Mesothelial cell of epicardium (in vitro differentiated cells): ENCODE measurements around the gene CACFD1. TPM values are rescaled to one million over a fixed set of nuclear protein-coding genes. Genes with fewer than 3 reads are reported as not detected.

Experiments used
- DNase-seq, 2 experiments: peaks; one replicate each; pipeline ENCODE4 v3.0.0; 2021; ENCODE audit warnings: low spot score in 2 of 2; ENCODE audit not compliant: unreplicated experiment in 2 of 2
- H3K27ac Mint-ChIP-seq: 2 replicates; pipeline ENCODE4 v1.8.0; 2021; ENCODE audit warnings: mixed read lengths
- H3K27me3 Mint-ChIP-seq: 2 replicates; pipeline ENCODE4 v1.8.0; 2021; ENCODE audit warnings: low read depth, mixed read lengths
- H3K36me3 Mint-ChIP-seq: 2 replicates; pipeline ENCODE4 v1.8.0; 2021; ENCODE audit warnings: mixed read lengths
- H3K4me1 Mint-ChIP-seq: 2 replicates; pipeline ENCODE4 v1.8.0; 2021; ENCODE audit warnings: mixed read lengths
- H3K4me3 Mint-ChIP-seq: 2 replicates; pipeline ENCODE4 v1.8.0; 2021; ENCODE audit warnings: mild to moderate bottlenecking, moderate library complexity, mixed read lengths
- H3K9me3 Mint-ChIP-seq: 2 replicates; pipeline ENCODE4 v1.8.0; 2021; ENCODE audit warnings: mixed read lengths
- total RNA-seq: library from RNA; stranded (reverse); gene quantifications from 3 replicates; pipeline ENCODE4 v1.2.1, GENCODE V29; 2021
- TF ChIP-seq, protein P1 (sequence below): fragments of 200-600 bp; sonication (generic); IDR thresholded peaks from one replicate; pipeline ENCODE4 v1.5.0; 2021; ENCODE audit warnings: antibody characterized with exemption; ENCODE audit not compliant: unreplicated experiment

CACFD1 gene
- total RNA-seq, 1 donor from 2014 or later: 35.4 TPM

DNA sequence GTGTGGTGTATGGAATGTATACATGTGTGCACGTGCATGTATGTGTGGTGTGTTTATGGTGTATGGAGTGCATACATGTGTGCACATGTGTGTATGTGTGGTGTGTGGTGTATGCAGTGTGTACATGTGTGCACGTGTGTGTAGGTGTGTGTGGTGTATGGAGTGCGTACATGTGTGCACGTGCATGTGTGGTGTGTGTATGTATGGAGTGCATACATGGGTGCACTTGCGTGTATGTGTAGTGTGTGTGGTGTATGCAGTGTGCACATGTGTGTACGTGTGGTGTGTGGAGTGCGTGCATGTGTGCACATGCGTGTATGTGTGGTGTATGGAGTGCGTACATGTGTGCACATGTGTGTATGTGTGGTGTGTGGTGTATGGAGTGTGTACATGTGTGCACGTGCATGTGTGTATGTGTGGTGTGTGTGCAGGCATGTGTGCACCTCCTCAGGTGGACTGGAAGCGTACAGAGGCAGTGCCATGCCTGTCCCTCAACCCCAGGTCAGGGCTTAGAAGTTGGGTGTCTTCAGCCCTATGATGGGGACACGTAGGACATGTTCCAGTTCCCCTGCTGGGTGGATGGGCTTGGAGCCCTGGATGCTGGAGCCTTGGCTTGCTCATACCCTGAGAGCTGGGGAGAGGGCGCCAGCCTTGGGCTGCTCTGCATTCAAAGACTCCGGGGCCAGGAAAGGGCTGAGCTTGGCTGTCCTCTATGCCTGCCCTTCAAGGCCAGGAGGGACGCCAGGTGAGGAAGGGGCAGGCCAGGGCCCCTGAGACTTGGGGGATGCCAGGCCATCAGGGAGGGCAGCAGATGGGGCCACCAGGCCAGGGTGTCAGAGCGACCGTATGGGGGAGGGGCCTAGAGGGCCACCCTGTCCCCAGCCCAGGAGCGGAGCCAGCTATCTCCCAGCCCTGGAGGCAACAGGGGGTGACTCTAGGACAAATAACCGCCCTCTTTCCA, 52.8 kb downstream of the CACFD1 start:
- H3K36me3 Mint-ChIP-seq: no peaks in the 10 kb centered on the region
- no peaks in the 10 kb centered on the region for H3K27me3 Mint-ChIP-seq
- no peaks in the 10 kb centered on the region for H3K9me3 Mint-ChIP-seq
- no peak for DNase-seq
- H3K4me1 Mint-ChIP-seq: peaks cover 31% of the 10 kb centered on the region
- H3K27ac Mint-ChIP-seq: no peak overlapping the region
- TF ChIP-seq, protein P1, sequence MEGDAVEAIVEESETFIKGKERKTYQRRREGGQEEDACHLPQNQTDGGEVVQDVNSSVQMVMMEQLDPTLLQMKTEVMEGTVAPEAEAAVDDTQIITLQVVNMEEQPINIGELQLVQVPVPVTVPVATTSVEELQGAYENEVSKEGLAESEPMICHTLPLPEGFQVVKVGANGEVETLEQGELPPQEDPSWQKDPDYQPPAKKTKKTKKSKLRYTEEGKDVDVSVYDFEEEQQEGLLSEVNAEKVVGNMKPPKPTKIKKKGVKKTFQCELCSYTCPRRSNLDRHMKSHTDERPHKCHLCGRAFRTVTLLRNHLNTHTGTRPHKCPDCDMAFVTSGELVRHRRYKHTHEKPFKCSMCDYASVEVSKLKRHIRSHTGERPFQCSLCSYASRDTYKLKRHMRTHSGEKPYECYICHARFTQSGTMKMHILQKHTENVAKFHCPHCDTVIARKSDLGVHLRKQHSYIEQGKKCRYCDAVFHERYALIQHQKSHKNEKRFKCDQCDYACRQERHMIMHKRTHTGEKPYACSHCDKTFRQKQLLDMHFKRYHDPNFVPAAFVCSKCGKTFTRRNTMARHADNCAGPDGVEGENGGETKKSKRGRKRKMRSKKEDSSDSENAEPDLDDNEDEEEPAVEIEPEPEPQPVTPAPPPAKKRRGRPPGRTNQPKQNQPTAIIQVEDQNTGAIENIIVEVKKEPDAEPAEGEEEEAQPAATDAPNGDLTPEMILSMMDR: no peak
- no peak overlapping the region for H3K4me3 Mint-ChIP-seq

DNA sequence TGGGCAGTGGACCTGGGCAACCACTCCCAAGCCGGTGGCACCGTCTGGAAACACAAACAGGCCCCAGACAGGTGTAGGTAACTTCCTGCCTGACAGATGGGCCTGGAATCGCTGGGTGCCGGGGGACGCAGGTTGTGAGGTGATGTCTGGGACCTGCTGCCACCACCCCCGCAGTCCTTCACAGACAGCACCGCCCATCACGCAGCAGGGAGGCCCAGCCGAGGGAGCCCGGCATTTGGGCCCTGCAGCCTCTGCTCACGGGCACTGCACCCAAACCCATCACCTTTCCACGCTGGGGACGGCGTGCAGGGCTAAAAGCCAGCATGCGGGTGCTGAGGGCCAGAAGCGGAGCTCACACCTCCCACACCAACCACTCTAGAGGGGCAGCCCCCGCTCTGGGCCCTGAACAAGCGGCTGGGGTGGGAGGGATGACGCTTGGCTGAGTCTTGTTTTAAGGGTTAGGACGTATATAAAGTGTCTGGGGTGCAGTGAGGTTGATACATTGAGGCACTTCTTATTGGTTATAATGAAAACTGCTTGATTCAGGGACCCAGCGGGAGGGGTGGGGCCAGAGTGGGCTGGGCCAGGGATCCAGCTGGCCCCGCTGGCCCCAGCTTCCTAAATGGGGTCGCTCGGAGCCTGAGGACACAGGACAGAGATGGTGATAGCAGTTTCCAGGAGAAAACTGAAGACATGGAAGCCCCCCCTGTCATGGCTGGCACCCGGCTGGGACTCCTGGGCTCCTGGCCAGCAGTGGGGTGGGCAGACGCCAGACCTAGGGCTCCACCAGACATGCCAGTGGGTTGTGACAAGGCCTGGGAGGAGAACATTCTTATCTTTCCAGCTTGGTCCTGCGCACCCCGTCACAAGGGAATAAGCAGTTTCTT, 53.7 kb downstream of the CACFD1 start:
- Mint-ChIP-seq H3K4me3 (no peak overlapping the region), H3K9me3 (no peaks in the 10 kb centered on the region), H3K27ac (peak overlapping the region; percentile 55), H3K4me1 (peaks cover 30% of the 10 kb centered on the region), H3K36me3 (no peaks in the 10 kb centered on the region), H3K27me3 (no peaks in the 10 kb centered on the region)
- DNase-seq: no peak
- TF ChIP-seq, protein P1: no peak

DNA sequence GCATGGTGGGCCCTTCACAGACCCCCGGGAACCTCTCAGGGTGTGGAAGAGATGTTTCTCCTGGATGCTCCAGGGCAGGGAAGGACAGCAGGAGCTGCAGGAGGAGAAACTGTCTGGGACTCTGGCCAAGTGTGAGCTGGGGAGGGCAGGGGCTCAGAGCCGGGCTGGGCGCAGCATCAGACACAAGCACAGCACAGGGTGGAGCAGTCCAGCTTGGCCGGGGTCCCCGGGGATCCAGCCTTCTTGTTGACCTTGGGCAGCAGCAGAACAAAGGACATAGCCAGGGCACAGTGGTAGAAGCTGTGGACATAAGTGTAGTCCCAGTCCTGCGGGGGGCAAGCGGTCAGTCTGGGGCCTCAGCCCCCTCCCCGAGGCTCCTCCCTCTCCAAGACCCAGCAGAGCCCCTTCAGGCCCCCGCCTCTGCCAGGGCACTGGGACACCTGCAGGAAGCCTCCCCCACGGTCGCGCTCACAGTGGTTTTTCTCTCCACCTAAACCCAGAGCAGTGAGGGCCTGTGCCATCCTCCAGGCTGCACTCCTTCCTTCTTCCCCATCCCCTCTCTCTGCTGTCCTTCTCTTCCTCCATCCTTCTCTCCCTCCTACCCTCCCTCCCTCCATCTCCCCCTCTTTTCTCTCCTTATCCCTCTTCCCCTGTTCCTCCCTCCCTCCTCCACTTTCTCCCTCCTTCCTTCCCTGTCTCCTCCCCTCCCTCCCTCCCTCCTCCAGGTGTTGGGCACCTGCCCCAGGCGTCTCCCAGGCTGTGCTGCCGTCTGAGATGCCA, 54.9 kb downstream of the CACFD1 start:
- Mint-ChIP-seq H3K9me3 (no peaks in the 10 kb centered on the region), H3K36me3 (no peaks in the 10 kb centered on the region), H3K27me3 (no peaks in the 10 kb centered on the region), H3K4me1 (peaks cover 23% of the 10 kb centered on the region), H3K4me3 (no peak overlapping the region), H3K27ac (no peak overlapping the region)
- no peak for DNase-seq
- TF ChIP-seq, protein P1: no peak

DNA sequence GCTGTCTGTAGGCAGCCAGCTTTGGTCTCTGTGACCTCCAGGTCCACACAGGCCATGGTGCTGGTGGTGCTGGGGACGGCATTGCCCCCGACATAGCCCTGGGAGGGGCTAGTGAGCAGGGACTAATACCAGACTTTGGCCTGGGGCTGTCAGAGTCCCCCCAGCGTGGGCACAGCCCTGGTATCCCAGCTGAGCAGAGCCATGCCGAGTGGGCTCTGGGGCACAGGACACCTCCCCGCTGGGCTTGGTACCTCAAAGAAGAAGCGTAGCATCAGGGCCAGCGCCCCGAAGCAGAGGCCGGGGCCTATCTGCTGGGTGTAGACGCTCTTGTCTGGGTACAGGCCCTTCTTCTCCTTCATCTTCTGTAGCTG, 55.4 kb downstream of the CACFD1 start:
- Mint-ChIP-seq H3K27ac (no peak overlapping the region), H3K36me3 (no peaks in the 10 kb centered on the region), H3K9me3 (no peaks in the 10 kb centered on the region), H3K27me3 (no peaks in the 10 kb centered on the region), H3K4me1 (peaks cover 25% of the 10 kb centered on the region), H3K4me3 (no peak overlapping the region)
- DNase-seq: no peak
- TF ChIP-seq, protein P1: no peak

DNA sequence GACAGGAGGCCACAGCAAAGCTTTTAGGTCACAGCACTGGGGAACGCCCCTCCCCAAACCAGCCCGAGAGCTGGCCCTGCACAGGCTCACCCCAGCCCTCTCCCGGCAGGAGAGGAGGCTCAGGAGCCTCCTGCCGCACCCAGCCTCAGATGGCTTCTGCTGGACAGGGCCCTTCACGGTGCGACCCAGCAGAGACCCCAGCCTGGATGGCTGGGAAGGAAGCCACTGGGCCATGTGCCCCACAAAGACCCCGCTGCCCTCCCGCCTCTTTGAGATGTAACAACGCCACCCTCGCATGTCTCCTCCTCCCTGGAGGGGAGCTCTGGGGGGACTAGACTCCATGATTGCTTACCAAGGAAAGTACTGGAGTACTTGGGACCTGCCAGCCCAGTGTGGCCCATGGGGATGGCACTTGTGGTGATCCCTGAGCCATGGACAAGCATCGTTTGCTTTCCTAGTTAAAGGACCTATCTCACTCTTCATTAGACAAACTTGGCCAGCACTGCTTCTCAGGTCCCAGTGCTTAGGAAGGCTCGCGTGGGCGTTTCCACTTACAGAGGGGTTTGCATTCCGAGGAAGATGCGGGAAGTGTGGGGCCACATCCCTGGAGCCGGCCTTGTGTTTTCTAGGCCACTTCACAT, 56.0 kb downstream of the CACFD1 start:
- no peak overlapping the region for H3K4me3 Mint-ChIP-seq
- H3K27ac Mint-ChIP-seq: peak overlapping the region; percentile 5
- DNase-seq: no peak
- H3K9me3 Mint-ChIP-seq: no peaks in the 10 kb centered on the region
- peaks cover 23% of the 10 kb centered on the region for H3K4me1 Mint-ChIP-seq
- no peaks in the 10 kb centered on the region for H3K27me3 Mint-ChIP-seq
- TF ChIP-seq, protein P1: no peak
- H3K36me3 Mint-ChIP-seq: no peaks in the 10 kb centered on the region
